Subcutaneous adipose tissue (tissue), 4 donors: Measurements from ENCODE around the gene SPATA3. TPM values are rescaled to one million over a fixed set of nuclear protein-coding genes. Genes with fewer than 3 reads are reported as not detected.

Experiments
- CTCF ChIP-seq: fragments of 450-650 bp; IDR thresholded peaks from one replicate; pipeline ENCODE4 v1.5.1; 2016; ENCODE audit warnings: low read depth, mild to moderate bottlenecking, control low read depth, antibody characterized with exemption, moderate library complexity
- total RNA-seq, 4 donors: library from RNA; depleted of rRNA; stranded (reverse); fragments of >200 nt; gene quantifications; one replicate each; pipeline ENCODE4 v1.1.0, GENCODE V29; 2016

Gene SPATA3
- total RNA-seq, 4 donors from 2014 or later: not detected

- no peak for TF ChIP-seq CTCF
These were observed 4.4 kb downstream of the SPATA3 start for GRCh38 chr2:231000211-231000904.

DNA sequence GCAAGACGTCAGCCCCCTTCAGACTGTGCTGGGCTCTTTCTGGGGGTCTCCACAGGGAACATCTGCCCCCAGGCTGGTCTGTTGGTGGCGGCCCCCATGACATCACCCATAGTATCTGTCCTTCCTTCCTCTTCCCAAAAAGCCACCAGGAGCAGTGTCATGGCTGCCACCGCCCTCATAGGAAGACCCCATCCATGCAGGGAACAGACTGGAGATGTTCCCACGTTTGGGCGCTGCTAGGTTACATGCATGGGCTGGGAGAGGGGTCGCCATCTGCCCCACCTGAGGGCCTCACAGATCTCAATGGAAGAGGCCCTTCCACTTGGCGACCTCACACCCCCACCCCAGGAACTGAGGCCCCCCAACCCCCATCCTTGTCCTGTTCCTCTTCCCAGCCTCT, 5.1 kb downstream of the SPATA3 start:
- no peak for TF ChIP-seq CTCF

GRCh38 chr2:231001921-231002320, 6.0 kb downstream of the SPATA3 start:
- no peak for TF ChIP-seq CTCF

DNA sequence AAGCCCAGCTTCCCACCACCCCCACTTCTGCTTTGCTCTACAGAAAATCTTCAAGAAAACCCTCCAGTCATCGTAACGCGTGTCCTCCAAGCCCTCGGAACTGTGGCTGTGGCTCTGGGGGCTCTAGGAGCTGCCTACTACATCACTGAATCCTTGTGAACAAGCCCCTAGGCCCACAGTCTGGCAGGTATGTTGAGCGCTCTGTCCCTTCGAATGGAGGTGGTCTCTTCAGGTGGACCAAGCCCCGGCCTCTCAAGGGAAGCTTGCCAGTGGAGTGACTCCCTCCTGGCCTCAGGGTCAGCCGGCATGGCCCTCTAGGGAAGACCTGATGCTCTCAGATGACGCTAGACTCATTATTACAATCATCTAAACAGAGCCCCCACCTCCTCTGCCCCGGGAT, 6.7 kb downstream of the SPATA3 start:
- TF ChIP-seq CTCF: no peak

- no peak for TF ChIP-seq CTCF
These were observed 7.3 kb downstream of the SPATA3 start for GRCh38 chr2:231003186-231003585.

- TF ChIP-seq CTCF: no peak
These were observed 11.6 kb downstream of the SPATA3 start for GRCh38 chr2:231007286-231008098.

GRCh38 chr2:231008131-231008530, 12.2 kb downstream of the SPATA3 start:
- no peak for TF ChIP-seq CTCF
